Transverse colon (tissue), 4 donors: ENCODE measurements around the gene ACACA. TPM values are rescaled to one million over a fixed set of nuclear protein-coding genes. Genes with fewer than 3 reads are reported as not detected.

Source experiments
- DNase-seq: peaks from one replicate; pipeline ENCODE4 v3.0.0-alpha.2; 2019
- H3K27ac ChIP-seq, 4 donors: fragments of 200-600 bp; sonication (generic); 2 replicates each; pipeline ENCODE4 v1.5.1; 2016 to 2018; ENCODE audit warnings: inconsistent platforms in 4 of 4
- H3K27me3 ChIP-seq: fragments of 200-600 bp; sonication (generic); 2 replicates; pipeline ENCODE4 v1.5.1; 2017; ENCODE audit warnings: inconsistent platforms
- H3K36me3 ChIP-seq, 4 donors: fragments of 200-600 bp; sonication (generic); 2 replicates each; pipeline ENCODE4 v1.5.1; 2017 to 2019; ENCODE audit warnings: inconsistent platforms in 4 of 4
- H3K4me1 ChIP-seq, 4 donors: fragments of 200-600 bp; sonication (generic); 2 replicates each; pipeline ENCODE4 v1.5.1; 2017 to 2020; ENCODE audit warnings: inconsistent platforms in 4 of 4
- H3K4me3 ChIP-seq, 4 donors: fragments of 200-600 bp; sonication (generic); 1 replicate in 1 of 4; 2 replicates in 3 of 4; pipeline versions ENCODE4 v1.5.1 to v1.6.1; 2017 to 2019; ENCODE audit warnings: inconsistent platforms in 4 of 4
- H3K9me3 ChIP-seq, 2 donors: fragments of 200-600 bp; sonication (generic); 2 replicates each; pipeline ENCODE4 v1.5.1; 2017 to 2019; ENCODE audit warnings: inconsistent platforms in 2 of 2
- EP300 ChIP-seq: sonication (generic); formaldehyde crosslinking; IDR thresholded peaks from one replicate; pipeline ENCODE4 v1.6.1; 2017; ENCODE audit warnings: antibody characterized with exemption, low read depth
- POLR2A ChIP-seq: fragments of 450-650 bp; IDR thresholded peaks from one replicate; pipeline ENCODE4 v1.6.1; 2016; ENCODE audit warnings: antibody characterized with exemption, mild to moderate bottlenecking, moderate library complexity
- POLR2AphosphoS5 ChIP-seq, 3 donors: sonication (generic); formaldehyde crosslinking; IDR thresholded peaks; one replicate each; pipeline ENCODE4 v1.6.1; 2016; ENCODE audit warnings: antibody characterized with exemption in 3 of 3
- WGBS, 2 donors: methylation state at CpG; one replicate each; pipeline ENCODE4 v1.1.5; 2018; ENCODE audit warnings: low coverage in 1 of 2; 5-methylcytosine and 5-hydroxymethylcytosine counted together
- in situ Hi-C, 4 donors: fragments of 200-750 bp; cut with MboI; loops; one replicate each; pipeline versions ENCODE4 v1.15.0 to v1.15.1; 2017; ENCODE audit warnings: low sequenced_read_pairs in 3 of 4, low pct_ligation_motif_present in 1 of 4, low pct_unique_long_range_greater_than_20kb in 1 of 4
- intact Hi-C: fragments of 100-400 bp; cut with DNase I; formaldehyde crosslinking; loops from one replicate; pipeline ENCODE4 v1.15.1; 2023; ENCODE audit warnings: low total_unique reads
- total RNA-seq, 4 donors: library from RNA; depleted of rRNA; stranded (reverse); fragments of >200 nt; gene quantifications; one replicate each; pipeline ENCODE4 v1.1.0, GENCODE V29; 2016
- TF ChIP-seq, protein P1 (sequence below), 5 experiments: fragments of 200-600 bp in 3 of 5; fragments of 450-650 bp in 2 of 5; sonication (generic) in 3 of 5; IDR thresholded peaks; 1 replicate in 2 of 5; 2 replicates in 3 of 5; pipeline ENCODE4 v1.5.1; 2016 to 2017; ENCODE audit warnings: antibody characterized with exemption in 5 of 5, inconsistent platforms in 3 of 5, mild to moderate bottlenecking in 2 of 5, moderate library complexity in 1 of 5

The ACACA gene
- total RNA-seq, 4 donors from 2014 or later, result 21.7 to 173 (median 23.9) TPM

DNA sequence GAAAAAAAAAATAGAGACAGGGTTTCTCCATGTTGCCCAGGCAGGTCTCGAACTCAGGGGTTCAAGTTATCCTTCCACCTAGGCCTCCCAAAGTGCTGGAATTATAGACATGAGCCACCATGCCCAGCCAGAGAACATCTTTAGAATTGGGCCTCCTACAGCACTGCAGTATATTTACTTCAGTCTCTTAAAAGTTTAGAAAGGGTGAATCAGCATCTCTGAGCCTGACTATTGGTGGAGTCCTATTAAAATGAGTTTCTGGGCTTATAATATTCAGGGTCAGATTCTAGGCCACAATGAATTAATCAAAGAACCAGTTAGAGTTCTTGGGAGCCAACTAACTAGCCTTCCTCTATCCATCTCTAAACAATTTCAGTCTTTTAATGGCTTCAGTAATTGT lies 22.8 kb upstream of the ACACA start:
- 100% methylated on average over 1 of the region's 1 CpG for WGBS, 2 donors
- no peaks in the 10 kb centered on the region for H3K4me1 ChIP-seq
- in situ Hi-C loops (no loop called here), intact Hi-C loops (no loop called here)
- H3K9me3 ChIP-seq, result no peaks in the 10 kb centered on the region
- DNase-seq, result no peak
- no peaks in the 10 kb centered on the region for H3K27me3 ChIP-seq
- H3K36me3 ChIP-seq, result peaks cover 0 to 38% (median 11%) of the 10 kb centered on the region in 4 donors
- H3K27ac ChIP-seq, result no peak overlapping the region
- H3K4me3 ChIP-seq, result no peak overlapping the region
- TF ChIP-seq EP300 (no peak), POLR2A (no peak), POLR2AphosphoS5 (IDR thresholded peaks at IDR 0.05) (no peak)
- TF ChIP-seq, protein P1, sequence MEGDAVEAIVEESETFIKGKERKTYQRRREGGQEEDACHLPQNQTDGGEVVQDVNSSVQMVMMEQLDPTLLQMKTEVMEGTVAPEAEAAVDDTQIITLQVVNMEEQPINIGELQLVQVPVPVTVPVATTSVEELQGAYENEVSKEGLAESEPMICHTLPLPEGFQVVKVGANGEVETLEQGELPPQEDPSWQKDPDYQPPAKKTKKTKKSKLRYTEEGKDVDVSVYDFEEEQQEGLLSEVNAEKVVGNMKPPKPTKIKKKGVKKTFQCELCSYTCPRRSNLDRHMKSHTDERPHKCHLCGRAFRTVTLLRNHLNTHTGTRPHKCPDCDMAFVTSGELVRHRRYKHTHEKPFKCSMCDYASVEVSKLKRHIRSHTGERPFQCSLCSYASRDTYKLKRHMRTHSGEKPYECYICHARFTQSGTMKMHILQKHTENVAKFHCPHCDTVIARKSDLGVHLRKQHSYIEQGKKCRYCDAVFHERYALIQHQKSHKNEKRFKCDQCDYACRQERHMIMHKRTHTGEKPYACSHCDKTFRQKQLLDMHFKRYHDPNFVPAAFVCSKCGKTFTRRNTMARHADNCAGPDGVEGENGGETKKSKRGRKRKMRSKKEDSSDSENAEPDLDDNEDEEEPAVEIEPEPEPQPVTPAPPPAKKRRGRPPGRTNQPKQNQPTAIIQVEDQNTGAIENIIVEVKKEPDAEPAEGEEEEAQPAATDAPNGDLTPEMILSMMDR (IDR thresholded peaks at IDR 0.05), result no peak

DNA sequence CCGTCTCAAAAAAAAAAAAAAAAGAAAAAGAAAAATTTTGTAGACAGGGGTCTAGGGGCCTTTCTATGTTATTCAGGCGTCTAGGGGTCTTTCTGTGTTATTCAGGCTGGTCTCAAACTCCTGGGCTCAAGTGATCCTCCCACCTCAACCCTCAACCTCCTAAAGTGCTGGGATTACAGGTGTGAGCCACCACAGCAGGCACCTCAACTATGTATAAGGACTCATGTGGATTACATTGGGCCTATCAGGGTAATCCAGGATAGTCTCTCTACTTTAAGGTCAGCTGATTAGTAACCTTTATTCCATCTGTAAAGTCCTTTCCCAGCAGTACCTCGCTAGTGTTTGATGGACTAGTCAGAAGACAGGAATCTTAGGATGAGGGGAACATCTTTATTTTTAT lies 22.4 kb upstream of the ACACA start:
- no peaks in the 10 kb centered on the region for H3K27me3 ChIP-seq
- no peak for DNase-seq
- H3K27ac ChIP-seq, result no peak overlapping the region
- H3K4me1 ChIP-seq, result no peaks in the 10 kb centered on the region
- intact Hi-C loops (no loop called here), in situ Hi-C loops (no loop called here)
- whole genome bisulfite sequencing, 2 donors, result 88 to 98% methylated on average over 2 to 3 of the region's 3 CpGs
- TF ChIP-seq, protein P1 (IDR thresholded peaks at IDR 0.05), result no peak
- TF ChIP-seq POLR2A (no peak), POLR2AphosphoS5 (IDR thresholded peaks at IDR 0.05) (no peak), EP300 (no peak)
- peaks cover 0 to 42% (median 13%) of the 10 kb centered on the region in 4 donors for H3K36me3 ChIP-seq
- no peaks in the 10 kb centered on the region for H3K9me3 ChIP-seq
- no peak overlapping the region for H3K4me3 ChIP-seq

DNA sequence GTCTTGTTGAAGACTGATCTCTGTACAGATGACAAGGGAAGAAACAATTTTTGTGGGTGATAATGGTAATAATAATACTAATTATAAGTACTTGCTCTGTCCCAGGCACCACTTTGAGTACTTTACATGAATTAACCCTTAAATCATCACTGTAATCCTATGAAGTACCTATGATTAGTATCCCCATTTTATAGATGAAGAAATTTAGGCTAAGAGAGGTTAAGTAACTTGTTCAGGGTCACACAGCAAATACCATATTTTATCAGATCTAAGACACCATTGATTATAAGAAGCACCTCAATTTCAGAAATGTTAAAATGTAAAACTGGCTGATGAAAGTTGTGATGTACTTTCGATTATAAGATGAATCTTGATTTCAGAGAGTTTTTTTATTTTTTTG lies 18.6 kb upstream of the ACACA start:
- intact Hi-C loops, result no loop called here

DNA sequence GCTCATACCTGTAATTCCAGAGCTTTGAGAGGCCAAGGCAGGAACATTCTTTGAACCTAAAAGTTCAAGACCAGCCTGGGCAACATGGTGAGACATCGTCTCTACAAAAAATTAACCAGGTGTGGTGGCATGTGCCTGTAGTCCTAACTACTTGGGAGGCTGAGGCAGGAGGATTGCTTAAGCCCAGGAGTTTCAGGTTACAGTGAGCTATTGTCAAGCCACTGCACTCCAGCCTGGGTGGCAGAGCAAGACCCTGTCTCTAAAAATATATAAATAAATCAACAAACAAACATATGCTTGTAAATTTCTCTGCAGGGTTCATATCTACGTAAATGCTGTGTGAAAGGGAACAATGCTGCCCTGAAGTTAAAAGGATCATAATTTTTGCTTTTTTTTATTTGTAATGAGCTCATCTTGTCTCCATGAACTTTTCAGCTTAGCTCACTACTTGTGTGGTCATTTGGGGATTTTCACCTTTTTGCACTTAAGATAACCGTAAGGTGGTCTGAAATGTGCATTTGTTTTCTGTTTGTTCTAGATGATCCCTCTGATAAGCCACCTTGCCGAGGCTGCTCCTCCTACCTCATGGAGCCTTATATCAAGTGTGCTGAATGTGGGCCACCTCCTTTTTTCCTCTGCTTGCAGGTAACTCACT lies 16.5 kb upstream of the ACACA start:
- in situ Hi-C loops, result no loop called here
- Histone ChIP-seq H3K36me3 (peaks cover 0 to 54% (median 20%) of the 10 kb centered on the region in 4 donors), H3K27me3 (no peaks in the 10 kb centered on the region), H3K9me3 (no peaks in the 10 kb centered on the region), H3K4me3 (no peak overlapping the region), H3K4me1 (no peaks in the 10 kb centered on the region), H3K27ac (no peak overlapping the region)
- intact Hi-C loops, result no loop called here
- TF ChIP-seq, protein P1 (IDR thresholded peaks at IDR 0.05), result no peak
- TF ChIP-seq POLR2AphosphoS5 (IDR thresholded peaks at IDR 0.05) (no peak), EP300 (no peak), POLR2A (no peak)
- DNase-seq, result no peak
- WGBS, 2 donors, result 66 to 78% methylated on average over 3 to 4 of the region's 4 CpGs

More for the DNA sequence above, 18.6 kb upstream of the ACACA start:
- in situ Hi-C loops, result no loop called here
- no peak for DNase-seq
- Histone ChIP-seq H3K9me3 (no peaks in the 10 kb centered on the region), H3K4me1 (no peaks in the 10 kb centered on the region), H3K27me3 (no peaks in the 10 kb centered on the region), H3K27ac (no peak overlapping the region), H3K4me3 (no peak overlapping the region), H3K36me3 (peaks cover 0 to 48% (median 16%) of the 10 kb centered on the region in 4 donors)
- TF ChIP-seq POLR2AphosphoS5 (IDR thresholded peaks at IDR 0.05) (no peak), POLR2A (no peak), EP300 (no peak)
- TF ChIP-seq, protein P1 (IDR thresholded peaks at IDR 0.05), result no peak
- WGBS, 2 donors, result 89 to 92% methylated on average over 1 of the region's 1 CpG
